Activated T-cell treated with anti-CD3 and anti-CD28 coated beads for 48 hours (primary cell): ENCODE measurements around the gene NFE2L2.
"Not testable (repeated sequence)": the region's sequence is repeated elsewhere in the genome, so short reads cannot be mapped to it uniquely, and the experiment has no call there.

ENCODE experiments used
- DNase-seq: peaks from one replicate; pipeline ENCODE4 v3.0.0-alpha.2; 2020; ENCODE audit warnings: low read depth

Gene NFE2L2

GRCh38 chr2:177281400-177282180 lies 17.1 kb upstream of the NFE2L2 start:
- DNase-seq = no peak

DNA sequence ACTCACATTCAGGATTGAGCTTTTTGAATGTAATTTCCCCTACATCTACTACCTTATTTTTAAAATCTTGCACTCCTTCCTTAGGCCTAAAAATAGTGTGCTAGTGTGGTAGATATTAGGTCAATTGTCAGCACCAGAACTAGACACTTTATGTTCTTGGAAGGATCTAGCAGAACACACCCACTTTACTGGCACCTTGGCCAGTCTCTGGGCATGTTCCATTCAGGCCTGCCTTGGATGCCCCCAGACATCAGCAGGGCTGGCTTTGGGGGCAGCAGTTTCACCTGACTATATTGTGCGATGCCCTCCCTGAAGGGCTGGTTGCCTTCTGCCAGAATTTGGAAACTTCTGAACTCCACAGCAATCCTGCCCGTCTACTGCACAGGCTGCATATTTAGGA lies 15.3 kb upstream of the NFE2L2 start:
- DNase-seq = no peak

DNA sequence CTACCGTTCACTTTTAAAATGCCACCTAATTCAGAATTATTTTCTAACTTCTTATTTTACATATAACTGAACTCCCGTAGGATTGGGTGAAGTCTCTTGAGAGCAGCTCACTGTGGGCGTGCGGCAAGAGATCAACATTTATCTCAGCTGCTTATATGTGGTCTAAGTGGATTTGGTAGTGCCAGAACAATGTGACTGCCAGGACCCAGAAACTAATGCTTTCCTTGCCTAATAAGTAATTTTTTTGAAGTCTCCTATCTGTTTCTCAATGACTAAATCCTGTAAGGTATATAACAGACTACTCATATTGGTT lies 11.2 kb upstream of the NFE2L2 start:
- DNase-seq = no peak

GRCh38 chr2:177275040-177275742 lies 10.7 kb upstream of the NFE2L2 start:
- no peak for DNase-seq

DNA sequence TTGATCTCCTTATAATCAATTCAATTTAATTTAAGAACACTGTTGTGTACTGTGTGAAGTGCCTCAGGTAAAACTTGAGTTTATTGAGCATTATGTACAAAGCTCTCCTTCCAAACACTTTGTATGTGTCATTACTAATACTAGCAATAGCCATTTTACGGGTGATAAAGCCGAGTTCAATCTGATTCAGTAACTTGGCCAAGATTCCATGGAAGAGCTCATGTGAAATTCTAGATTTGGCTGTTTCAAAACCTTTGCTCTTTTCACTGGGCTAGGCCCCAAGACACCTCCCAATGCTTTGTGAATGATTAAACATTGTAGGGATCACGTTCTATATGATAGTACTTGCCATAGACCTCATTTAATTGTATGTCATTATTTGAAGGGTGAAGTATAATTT lies 8.9 kb upstream of the NFE2L2 start:
- no peak for DNase-seq

DNA sequence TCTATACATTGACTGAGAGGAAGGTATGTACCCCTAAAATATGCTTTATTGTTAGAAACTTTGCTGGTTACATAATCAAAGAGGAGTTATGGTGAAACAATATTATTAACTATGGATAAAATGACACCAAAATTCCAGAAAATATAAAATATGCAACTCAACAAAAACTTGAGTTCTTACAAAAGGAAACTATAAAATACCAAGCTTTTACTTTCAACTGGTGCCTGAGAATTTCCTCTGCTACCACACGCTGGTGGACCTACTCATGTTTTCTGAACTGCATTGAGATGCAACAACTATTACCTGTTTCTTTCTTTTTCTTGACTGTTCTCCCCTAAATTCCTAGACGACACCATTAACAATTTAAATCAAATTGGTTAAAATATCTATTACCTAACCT lies 8.2 kb upstream of the NFE2L2 start:
- no peak for DNase-seq

DNA sequence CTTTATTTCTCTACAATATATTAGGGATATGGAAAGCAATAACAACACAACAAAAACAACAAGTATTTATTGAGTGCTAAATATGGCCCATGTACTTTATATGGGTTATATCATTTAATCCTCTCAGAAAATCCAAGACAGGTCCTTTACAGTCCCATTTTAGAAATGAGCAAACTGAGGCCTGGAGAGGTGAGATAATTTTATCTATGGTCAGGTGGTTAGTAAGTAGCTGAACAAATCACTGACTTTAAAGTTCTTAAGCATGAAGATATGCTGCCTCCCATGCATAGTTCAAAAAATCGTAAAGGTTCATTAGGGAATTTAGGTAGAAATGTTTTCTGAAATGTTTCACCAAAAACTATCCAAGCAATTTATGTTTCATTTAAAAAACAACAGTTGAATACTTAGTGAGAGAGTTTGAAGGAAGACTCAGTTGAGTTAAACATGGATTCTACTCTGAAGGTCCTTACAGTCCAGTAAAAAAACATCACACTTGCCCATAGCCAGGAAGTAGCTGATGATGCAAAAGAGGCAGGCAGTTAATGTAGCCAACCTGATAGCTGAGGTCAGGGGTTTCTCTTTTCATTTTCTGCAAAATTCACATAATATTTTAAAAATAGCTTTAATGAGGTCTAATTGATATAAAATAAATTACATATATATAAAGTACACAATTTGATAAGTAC lies 7.6 kb upstream of the NFE2L2 start:
- no peak for DNase-seq

GRCh38 chr2:177270531-177270930 lies 6.0 kb upstream of the NFE2L2 start:
- no peak for DNase-seq

- no peak for DNase-seq
Observed at GRCh38 chr2:177268901-177269300, 4.4 kb upstream of the NFE2L2 start.

GRCh38 chr2:177268187-177268871 lies 3.8 kb upstream of the NFE2L2 start:
- no peak for DNase-seq

GRCh38 chr2:177266955-177267354 lies 2.4 kb upstream of the NFE2L2 start:
- DNase-seq = not testable (repeated sequence)

DNA sequence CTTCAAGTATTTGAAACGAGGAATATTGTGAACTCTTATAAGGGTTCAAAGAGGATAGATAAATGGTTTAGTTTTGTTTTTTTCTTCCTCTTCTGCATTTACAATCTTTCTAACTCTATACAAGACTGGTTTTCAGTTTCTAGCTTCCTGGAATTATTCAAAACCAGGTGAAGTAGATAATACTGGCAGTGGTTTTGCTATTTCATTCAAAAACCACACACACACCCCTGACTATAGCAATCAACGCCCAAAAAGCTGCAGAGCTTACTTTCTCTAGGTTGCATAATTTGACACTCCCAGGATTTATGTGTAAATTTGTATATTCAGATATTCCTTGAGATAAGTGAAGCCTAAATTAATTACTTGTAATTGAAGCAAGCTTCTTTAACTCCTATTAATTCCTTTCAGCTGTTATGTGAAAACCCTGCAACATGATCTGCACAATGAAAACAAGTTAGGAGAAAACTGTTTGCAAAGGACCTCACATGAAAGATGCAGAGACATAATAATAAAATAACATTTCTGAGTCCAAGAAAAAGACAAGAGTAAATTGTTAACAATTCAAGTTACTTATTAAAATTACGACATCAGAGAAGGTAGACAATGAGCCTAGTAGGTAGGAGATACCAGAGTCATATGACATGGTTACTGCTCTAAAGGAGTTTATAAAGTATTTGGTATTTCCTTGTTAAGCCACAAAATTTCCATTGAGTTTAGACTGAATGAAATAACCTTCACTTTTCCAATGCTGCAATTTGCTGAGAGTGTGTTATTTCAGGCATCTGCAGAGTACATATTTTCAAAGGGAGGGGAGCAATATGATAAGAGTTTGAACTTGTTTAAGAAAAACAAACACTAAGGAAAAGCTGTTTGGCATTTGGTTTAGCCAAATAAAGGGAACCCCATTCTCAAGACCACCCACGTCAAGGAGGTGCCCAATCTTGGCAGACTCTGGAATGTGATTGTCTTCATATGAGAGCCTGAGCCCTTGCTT lies 1.6 kb upstream of the NFE2L2 start:
- DNase-seq = no peak

GRCh38 chr2:177264209-177264692 lies 276 bp downstream of the NFE2L2 start:
- DNase-seq = no peak

GRCh38 chr2:177263451-177264208 lies 897 bp downstream of the NFE2L2 start:
- DNase-seq = peak; percentile 88

DNA sequence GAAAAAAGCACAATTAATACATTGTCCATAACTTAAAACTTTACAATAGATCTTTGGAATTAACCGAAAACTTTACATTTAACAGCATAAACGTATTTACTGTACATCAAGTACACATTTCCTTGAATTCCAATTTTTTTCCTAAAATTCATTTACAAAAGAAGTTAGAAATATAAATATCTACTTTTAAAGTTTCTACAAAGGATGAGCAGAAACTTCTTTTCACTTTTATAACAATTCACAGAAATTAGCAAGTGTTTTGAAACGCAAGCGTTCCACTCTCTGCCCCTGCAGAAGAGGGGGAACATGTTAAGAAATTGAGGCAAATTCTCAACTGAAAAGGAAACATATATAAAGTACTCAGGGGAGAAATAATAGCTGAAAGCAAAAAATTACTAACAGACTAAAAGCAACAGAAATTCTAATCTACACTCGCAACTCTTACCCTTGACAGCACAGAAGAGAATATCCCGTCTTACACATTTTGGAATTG lies 1.5 kb downstream of the NFE2L2 start:
- DNase-seq = no peak

- DNase-seq = no peak
Observed at GRCh38 chr2:177262092-177262491, 2.4 kb downstream of the NFE2L2 start.

DNA sequence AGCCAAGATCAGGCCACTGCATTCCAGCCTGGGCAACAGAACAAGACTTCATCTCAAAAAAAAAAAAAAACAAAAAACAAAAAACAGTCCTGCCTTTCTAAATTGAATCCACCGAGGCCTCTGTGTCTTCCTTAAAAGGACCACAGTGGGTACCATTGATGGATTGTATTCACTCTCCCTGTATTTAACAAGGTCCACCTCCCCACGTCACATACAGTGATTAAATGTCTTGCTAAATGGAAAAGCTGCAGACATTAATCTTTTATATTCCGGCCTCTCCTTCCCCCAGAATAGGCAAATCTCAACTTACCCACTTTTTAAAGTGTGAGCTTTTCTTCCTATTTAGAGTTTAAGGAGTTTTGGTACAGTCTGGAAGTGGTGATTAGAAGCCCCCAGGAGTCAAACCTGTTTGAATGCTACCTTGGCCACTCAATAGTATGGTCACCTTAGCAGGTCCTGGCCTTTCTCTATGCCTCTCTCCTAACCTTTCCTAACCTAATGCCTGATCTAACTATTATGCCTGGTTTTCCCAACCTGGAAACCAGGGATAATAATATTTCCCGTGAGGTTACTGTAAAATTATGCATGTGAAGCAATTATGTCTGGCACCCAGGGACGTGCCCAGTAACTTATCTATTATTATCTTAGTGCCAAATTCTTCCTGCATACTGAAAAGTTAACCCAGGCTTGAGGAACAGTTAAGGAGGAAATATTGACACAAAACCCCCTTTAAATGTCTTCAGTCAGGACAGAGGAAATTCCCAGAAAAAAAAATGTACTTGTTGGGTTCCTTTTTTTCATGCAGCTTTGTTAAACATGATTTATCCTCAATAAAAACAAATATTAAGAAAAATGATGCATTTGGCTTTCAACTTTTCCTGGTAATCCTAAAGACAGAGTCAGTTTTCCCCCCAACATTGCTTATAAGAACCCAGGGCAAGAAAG lies 3.1 kb downstream of the NFE2L2 start:
- DNase-seq = no peak

- no peak for DNase-seq
Observed at GRCh38 chr2:177260379-177260778, 4.1 kb downstream of the NFE2L2 start.

DNA sequence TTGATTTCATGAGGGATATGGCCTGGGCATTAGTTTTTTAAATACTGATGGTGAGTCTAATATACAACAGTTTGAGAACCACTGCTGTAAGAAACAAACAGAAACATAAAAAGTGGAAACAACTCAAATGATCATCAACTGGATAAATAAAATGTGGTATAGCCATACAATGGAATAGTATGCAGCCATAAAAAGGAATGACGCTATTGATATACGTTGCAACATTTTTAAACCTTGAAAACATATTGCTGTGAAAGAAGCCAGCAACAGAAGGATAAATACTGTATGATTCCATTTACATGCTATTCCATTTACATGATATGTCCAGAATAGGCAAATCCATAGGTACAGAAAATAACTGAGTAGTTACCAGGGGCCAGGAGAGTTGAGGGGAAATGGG lies 6.5 kb downstream of the NFE2L2 start:
- no peak for DNase-seq
